Ovary (tissue), 3 donors: ENCODE measurements around the gene SFMBT2.

ENCODE experiments used
- POLR2A ChIP-seq: fragments of 450-650 bp; IDR thresholded peaks from one replicate; pipeline ENCODE4 v1.6.1; 2017; ENCODE audit warnings: antibody characterized with exemption, mild to moderate bottlenecking, moderate library complexity
- TF ChIP-seq, protein P1 (sequence below), 3 donors: fragments of 450-650 bp in 2 of 3; fragments of 200-600 bp in 1 of 3; IDR thresholded peaks; one replicate each; pipeline versions ENCODE4 v1.5.1 to v1.8.0; 2016 to 2022; ENCODE audit warnings: antibody characterized with exemption in 3 of 3, mild to moderate bottlenecking in 1 of 3
- donor health status: DM: no; HTN: no; CAD: no.

DNA sequence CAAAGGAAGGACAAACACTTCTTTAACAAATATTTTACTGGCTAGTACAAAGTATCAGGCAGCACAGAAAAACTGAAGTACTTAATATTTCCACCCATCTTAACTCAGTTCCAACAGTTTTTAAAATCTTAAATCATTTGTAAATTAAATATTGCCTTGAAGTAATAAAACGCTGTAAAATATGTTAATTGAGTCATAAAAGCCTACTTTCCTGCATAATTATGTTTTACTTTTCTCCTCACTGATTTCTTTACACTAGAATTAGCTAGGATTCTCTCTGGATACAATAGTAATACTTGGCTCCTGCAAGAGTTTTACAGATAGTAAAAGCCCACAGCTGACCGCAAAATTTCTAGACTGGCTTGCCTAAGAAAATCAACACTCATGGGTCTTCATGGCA, 74.9 kb downstream of the SFMBT2 start:
- TF ChIP-seq, protein P1, sequence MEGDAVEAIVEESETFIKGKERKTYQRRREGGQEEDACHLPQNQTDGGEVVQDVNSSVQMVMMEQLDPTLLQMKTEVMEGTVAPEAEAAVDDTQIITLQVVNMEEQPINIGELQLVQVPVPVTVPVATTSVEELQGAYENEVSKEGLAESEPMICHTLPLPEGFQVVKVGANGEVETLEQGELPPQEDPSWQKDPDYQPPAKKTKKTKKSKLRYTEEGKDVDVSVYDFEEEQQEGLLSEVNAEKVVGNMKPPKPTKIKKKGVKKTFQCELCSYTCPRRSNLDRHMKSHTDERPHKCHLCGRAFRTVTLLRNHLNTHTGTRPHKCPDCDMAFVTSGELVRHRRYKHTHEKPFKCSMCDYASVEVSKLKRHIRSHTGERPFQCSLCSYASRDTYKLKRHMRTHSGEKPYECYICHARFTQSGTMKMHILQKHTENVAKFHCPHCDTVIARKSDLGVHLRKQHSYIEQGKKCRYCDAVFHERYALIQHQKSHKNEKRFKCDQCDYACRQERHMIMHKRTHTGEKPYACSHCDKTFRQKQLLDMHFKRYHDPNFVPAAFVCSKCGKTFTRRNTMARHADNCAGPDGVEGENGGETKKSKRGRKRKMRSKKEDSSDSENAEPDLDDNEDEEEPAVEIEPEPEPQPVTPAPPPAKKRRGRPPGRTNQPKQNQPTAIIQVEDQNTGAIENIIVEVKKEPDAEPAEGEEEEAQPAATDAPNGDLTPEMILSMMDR (IDR thresholded peaks at IDR 0.05), result no peak
- no peak for TF ChIP-seq POLR2A
